IMR-90 (cell line): ENCODE data around the gene PCGF3. TPM values are rescaled to one million over a fixed set of nuclear protein-coding genes. Genes with fewer than 3 reads are reported as not detected.

Experiments
- ATAC-seq: fragments of 200-7000 bp; cut with Tn5 transposase; 2 replicates; pipeline ENCODE4 v1.9.1; 2020; ENCODE audit warnings: low read depth, mild to moderate bottlenecking, moderate library complexity
- BruUV-seq: library from RNA; stranded (reverse); fragments of 400-500 nt; replicated peaks from 2 replicates; lab custom pipeline; 2021; lab: Mats Ljungman, UMichigan
- CTCF ChIA-PET: fragments of 300-600 bp; formaldehyde crosslinking; extraction: SDS; loops from one replicate; lab custom pipeline; 2021; ENCODE audit warnings: antibody characterized with exemption; lab: Yijun Ruan, JAX
- POLR2A ChIA-PET: fragments of 300-600 bp; sonication (Branson Sonifier 250); formaldehyde crosslinking; loops from one replicate; lab custom pipeline; 2022; ENCODE audit warnings: antibody characterized with exemption; ENCODE audit not compliant: unreplicated experiment; lab: Charles Lee
- DNase-seq: peaks from one replicate; pipeline ENCODE4 v3.0.0; 2013
- H2AFZ ChIP-seq: replicated peaks from 2 replicates; pipeline ENCODE3; 2013; ENCODE audit warnings: low read length, mild to moderate bottlenecking; ENCODE audit not compliant: poor library complexity
- H2AK5ac ChIP-seq: 2 replicates; pipeline ENCODE4 v1.6.1; 2013; ENCODE audit warnings: low read depth, low read length, inconsistent platforms
- H2AK9ac ChIP-seq: replicated peaks from 2 replicates; pipeline ENCODE3; 2013; ENCODE audit warnings: mild to moderate bottlenecking, low read depth, low read length, moderate library complexity; ENCODE audit not compliant: poor library complexity
- H2BK120ac ChIP-seq: 2 replicates; pipeline ENCODE4 v1.6.1; 2013; ENCODE audit warnings: low read depth, low read length, inconsistent platforms
- H2BK15ac ChIP-seq: 3 replicates; pipeline ENCODE4 v1.6.1; 2013; ENCODE audit warnings: low read depth, low read length, inconsistent platforms
- H2BK20ac ChIP-seq: 2 replicates; pipeline ENCODE4 v1.6.1; 2013; ENCODE audit warnings: low read depth, mild to moderate bottlenecking, inconsistent platforms, low read length, moderate library complexity
- H2BK5ac ChIP-seq: 2 replicates; pipeline ENCODE4 v1.6.1; 2013; ENCODE audit warnings: mild to moderate bottlenecking, low read depth, low read length, inconsistent platforms; ENCODE audit not compliant: poor library complexity, severe bottlenecking
- H3K14ac ChIP-seq: replicated peaks from 2 replicates; pipeline ENCODE4 v1.6.1; 2013; ENCODE audit warnings: low read depth, low read length, inconsistent platforms
- H3K18ac ChIP-seq: 2 replicates; pipeline ENCODE4 v1.6.1; 2013; ENCODE audit warnings: low read depth, low read length, control low read depth
- H3K23ac ChIP-seq: 2 replicates; pipeline ENCODE4 v1.6.1; 2013; ENCODE audit warnings: low read depth, low read length, inconsistent platforms
- H3K27ac ChIP-seq: 2 replicates; pipeline ENCODE4 v1.5.1; 2013; ENCODE audit warnings: mild to moderate bottlenecking, control low read depth, low read length; ENCODE audit not compliant: insufficient read depth
- H3K27me3 ChIP-seq: 2 replicates; pipeline ENCODE4 v1.6.1; 2013; ENCODE audit warnings: low read length; ENCODE audit not compliant: control insufficient read depth, insufficient read depth
- H3K36me3 ChIP-seq: 2 replicates; pipeline ENCODE4 v1.6.1; 2013; ENCODE audit warnings: low read length, mixed read lengths; ENCODE audit not compliant: control insufficient read depth, insufficient read depth
- H3K4ac ChIP-seq: 2 replicates; pipeline ENCODE4 v1.6.1; 2013; ENCODE audit warnings: low read depth, low read length, inconsistent platforms
- H3K4me1 ChIP-seq: 2 replicates; pipeline ENCODE4 v1.6.1; 2013; ENCODE audit warnings: low read length, mixed read lengths; ENCODE audit not compliant: control insufficient read depth, insufficient read depth
- H3K4me2 ChIP-seq: 2 replicates; pipeline ENCODE4 v1.6.1; 2013; ENCODE audit warnings: low read depth, mild to moderate bottlenecking, control low read depth, low read length, moderate library complexity
- H3K4me3 ChIP-seq: 2 replicates; pipeline ENCODE4 v1.5.1; 2013; ENCODE audit warnings: low read depth, mild to moderate bottlenecking, control low read depth, low read length, moderate library complexity; ENCODE audit not compliant: insufficient read depth
- H3K56ac ChIP-seq: 2 replicates; pipeline ENCODE4 v1.6.1; 2013; ENCODE audit warnings: low read length, inconsistent platforms; ENCODE audit not compliant: insufficient read depth; ENCODE audit errors: extremely low read depth
- H3K79me1 ChIP-seq, 2 experiments: 2 replicates each; pipeline ENCODE4 v1.6.1; 2013; ENCODE audit warnings: low read length in 2 of 2, inconsistent platforms in 1 of 2, low read depth in 1 of 2
- H3K9ac ChIP-seq: 2 replicates; pipeline ENCODE4 v1.6.1; 2013; ENCODE audit warnings: low read depth, low read length, control low read depth
- H3K9me1 ChIP-seq: 2 replicates; pipeline ENCODE4 v1.6.1; 2013; ENCODE audit warnings: low read length, inconsistent platforms; ENCODE audit not compliant: insufficient read depth
- H3K9me3 ChIP-seq: 2 replicates; pipeline ENCODE4 v1.6.1; 2013; ENCODE audit warnings: low read length; ENCODE audit not compliant: control insufficient read depth, insufficient read depth
- H4K20me1 ChIP-seq: 2 replicates; pipeline ENCODE4 v1.6.1; 2013; ENCODE audit warnings: low read length, inconsistent platforms; ENCODE audit not compliant: insufficient read depth
- H4K5ac ChIP-seq: 2 replicates; pipeline ENCODE4 v1.6.1; 2013; ENCODE audit warnings: mild to moderate bottlenecking, low read depth, low read length, control low read depth
- H4K8ac ChIP-seq, 2 experiments: 2 replicates each; pipeline ENCODE4 v1.6.1; 2013; ENCODE audit warnings: low read depth in 2 of 2, low read length in 2 of 2, control low read depth in 1 of 2, inconsistent platforms in 1 of 2
- H4K91ac ChIP-seq: 2 replicates; pipeline ENCODE4 v1.6.1; 2013; ENCODE audit warnings: low read depth, low read length, inconsistent platforms; ENCODE audit not compliant: insufficient read depth
- CEBPB ChIP-seq: IDR thresholded peaks from 2 replicates; pipeline ENCODE4 v1.6.1; 2012; ENCODE audit warnings: low read depth, low read length, improper control_type of control experiment
- WGBS, 2 experiments: methylation state at CpG; one replicate each; pipeline versions ENCODE4 v1.1.5 to v1.1.7; 2013; ENCODE audit warnings: missing lambda C conversion rate in 2 of 2; ENCODE audit not compliant: insufficient read length in 1 of 2; ENCODE audit errors: extremely low coverage in 2 of 2; 5-methylcytosine and 5-hydroxymethylcytosine counted together
- dilution Hi-C: fragments of 300-500 bp; cut with HindIII; formaldehyde crosslinking; loops from one replicate; pipeline ENCODE4 v1.14.3; 2018; ENCODE audit warnings: low sequenced_read_pairs; ENCODE audit not compliant: unreplicated experiment
- in situ Hi-C: fragments of 300-500 bp; cut with MboI; formaldehyde crosslinking; loops from 3 replicates; pipeline ENCODE4 v1.14.3; 2019; ENCODE audit warnings: low sequenced_read_pairs, inconsistent platforms, mixed read lengths
- intact Hi-C: fragments of 100-400 bp; cut with micrococcal nuclease; formaldehyde crosslinking; loops from 2 replicates; pipeline ENCODE4 v1.10.0; 2022
- polyA plus RNA-seq, 3 experiments: library from polyadenylated mRNA; depleted of rRNA; stranded (reverse); fragments of >200 nt; gene quantifications; 2 replicates each; pipeline ENCODE4 v1.2.3, GENCODE V29; 2012; ENCODE audit warnings: low replicate concordance in 1 of 3
- total RNA-seq: library from RNA; depleted of rRNA; stranded (reverse); fragments of >200 nt; gene quantifications from 2 replicates; pipeline ENCODE4 v1.2.3, GENCODE V29; 2012

PCGF3 gene
- total and polyA plus RNA-seq, 2 of the 4 experiments (the other 2 are of a cell fraction), result 40.0 to 55.3 TPM

GRCh38 chr4:791252-791897 is 85.7 kb downstream of the PCGF3 start:
- H3K27me3 ChIP-seq, result peaks cover 77% of the 10 kb centered on the region
- DNase-seq, result no peak
- H3K27ac ChIP-seq, result no peak overlapping the region
- no peak overlapping the region for H3K9ac ChIP-seq
- no peak overlapping the region for H2BK15ac ChIP-seq
- in situ Hi-C loops (no loop called here), intact Hi-C loops (no loop called here), dilution Hi-C loops (no loop called here)
- no peak overlapping the region for H2AK5ac ChIP-seq
- no peak overlapping the region for H2BK120ac ChIP-seq
- no peak overlapping the region for H2AK9ac ChIP-seq
- H4K5ac ChIP-seq, result no peak overlapping the region
- no peaks in the 10 kb centered on the region for H3K9me1 ChIP-seq
- no TSS peak for BruUV-seq
- H3K36me3 ChIP-seq, result no peaks in the 10 kb centered on the region
- H4K91ac ChIP-seq, result no peak overlapping the region
- TF ChIP-seq CEBPB, result no peak
- no peak overlapping the region for H3K4me3 ChIP-seq
- H3K23ac ChIP-seq, result no peak overlapping the region
- no peak overlapping the region for H3K56ac ChIP-seq
- no peak overlapping the region for H2AFZ ChIP-seq
- 66% methylated on average over 11 of the region's 29 CpGs; no CpG with 5 or more reads in 1 of the 2 experiments for WGBS, 2 experiments
- no peak for ATAC-seq
- H3K4me2 ChIP-seq, result no peak overlapping the region
- ChIA-PET CTCF (no interaction called here), POLR2A (no interaction called here)
- H3K9me3 ChIP-seq, result no peaks in the 10 kb centered on the region
- no peaks in the 10 kb centered on the region for H3K79me1 ChIP-seq
- no peaks in the 10 kb centered on the region for H4K20me1 ChIP-seq
- no peak overlapping the region for H3K4ac ChIP-seq
- H3K18ac ChIP-seq, result no peak overlapping the region
- H3K14ac ChIP-seq, result no peak overlapping the region
- H2BK5ac ChIP-seq, result no peak overlapping the region
- no peak overlapping the region for H2BK20ac ChIP-seq
- no peaks in the 10 kb centered on the region for H3K4me1 ChIP-seq
- H4K8ac ChIP-seq, result no peak overlapping the region
